Subcutaneous abdominal adipose tissue (tissue), 5 donors: ENCODE measurements around the gene MARCHF7.
"Not testable (repeated sequence)": the region's sequence is repeated elsewhere in the genome, so short reads cannot be mapped to it uniquely, and the experiment has no call there.

Source experiments
- H3K27ac ChIP-seq: one replicate; pipeline ENCODE4 v1.7.0; 2013; ENCODE audit warnings: low read depth, mild to moderate bottlenecking, inconsistent platforms, low read length, moderate library complexity
- H3K27me3 ChIP-seq, 5 donors: one replicate each; pipeline ENCODE4 v1.7.0; 2013; ENCODE audit warnings: low read length in 5 of 5, inconsistent platforms in 1 of 5; ENCODE audit not compliant: control insufficient read depth in 5 of 5, insufficient read depth in 4 of 5
- H3K36me3 ChIP-seq, 5 donors: one replicate each; pipeline ENCODE4 v1.7.0; 2013; ENCODE audit warnings: low read length in 5 of 5; ENCODE audit not compliant: control insufficient read depth in 5 of 5, insufficient read depth in 5 of 5
- H3K4me1 ChIP-seq, 5 donors: one replicate each; pipeline ENCODE4 v1.7.0; 2013; ENCODE audit warnings: low read length in 5 of 5, mild to moderate bottlenecking in 3 of 5, moderate library complexity in 1 of 5; ENCODE audit not compliant: control insufficient read depth in 5 of 5, insufficient read depth in 5 of 5
- H3K4me3 ChIP-seq, 5 donors: one replicate each; pipeline ENCODE4 v1.7.0; 2013; ENCODE audit warnings: low read length in 5 of 5, low read depth in 1 of 5
- H3K9ac ChIP-seq, 5 donors: one replicate each; pipeline ENCODE4 v1.7.0; 2013; ENCODE audit warnings: low read length in 5 of 5, mild to moderate bottlenecking in 4 of 5, moderate library complexity in 3 of 5
- H3K9me3 ChIP-seq, 5 donors: one replicate each; pipeline ENCODE4 v1.7.0; 2013; ENCODE audit warnings: low read length in 5 of 5; ENCODE audit not compliant: control insufficient read depth in 5 of 5
- donor health status: healthy.
- donor health status: healthy.
- donor health status: healthy.
- donor health status: healthy.
- donor health status: healthy.

The MARCHF7 gene

DNA sequence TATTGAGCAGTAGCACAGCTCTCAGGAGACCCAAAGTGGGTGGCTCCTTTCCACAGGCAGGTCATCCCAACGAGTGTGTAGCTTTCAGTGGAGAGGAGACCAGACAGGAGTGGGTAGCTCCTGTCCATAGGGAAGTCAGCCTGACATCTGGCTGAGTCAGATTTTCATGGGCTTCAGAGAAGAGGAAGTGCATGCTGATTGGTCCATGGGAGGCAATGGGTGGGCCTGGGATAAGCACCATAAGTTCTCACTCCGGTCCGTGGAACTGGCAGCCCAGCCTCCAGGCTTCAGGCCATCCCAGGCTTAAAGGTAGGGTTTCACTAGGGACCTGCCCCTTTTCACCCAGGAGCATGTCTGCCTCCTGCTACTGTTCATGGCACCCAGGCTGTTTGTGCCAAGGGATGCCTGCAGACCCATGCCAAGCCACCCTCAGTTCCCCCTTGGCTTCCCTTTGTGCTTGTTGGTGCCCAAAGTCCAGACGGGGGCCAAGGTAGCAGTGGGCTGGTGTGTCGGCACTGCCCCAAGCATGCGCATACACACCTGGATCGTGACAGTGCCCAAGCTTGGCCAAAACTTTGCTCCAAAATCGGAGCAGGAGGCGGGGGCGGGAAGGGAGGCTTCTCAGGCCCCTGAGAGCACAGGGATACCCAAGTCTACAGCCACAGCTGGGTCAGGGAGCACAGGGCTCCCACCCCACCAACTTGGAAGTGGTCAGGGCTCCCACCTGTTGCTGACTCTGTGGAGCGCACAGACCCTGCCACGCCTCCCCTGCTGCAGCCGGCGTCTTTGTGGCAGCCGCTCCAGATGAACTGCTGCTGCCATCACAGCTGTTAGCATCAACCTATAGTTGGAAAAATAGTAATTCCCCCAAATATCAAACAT is 26.4 kb downstream of the MARCHF7 start:
- Histone ChIP-seq H3K9ac (no peak overlapping the region), H3K4me3 (no peak overlapping the region), H3K4me1 (peaks cover 0 to 5% (median 0%) of the 10 kb centered on the region in 5 donors), H3K27ac (no peak overlapping the region), H3K27me3 (no peaks in the 10 kb centered on the region), H3K9me3 (no peaks in the 10 kb centered on the region), H3K36me3 (peaks cover 24 to 51% (median 34%) of the 10 kb centered on the region in 5 donors)

DNA sequence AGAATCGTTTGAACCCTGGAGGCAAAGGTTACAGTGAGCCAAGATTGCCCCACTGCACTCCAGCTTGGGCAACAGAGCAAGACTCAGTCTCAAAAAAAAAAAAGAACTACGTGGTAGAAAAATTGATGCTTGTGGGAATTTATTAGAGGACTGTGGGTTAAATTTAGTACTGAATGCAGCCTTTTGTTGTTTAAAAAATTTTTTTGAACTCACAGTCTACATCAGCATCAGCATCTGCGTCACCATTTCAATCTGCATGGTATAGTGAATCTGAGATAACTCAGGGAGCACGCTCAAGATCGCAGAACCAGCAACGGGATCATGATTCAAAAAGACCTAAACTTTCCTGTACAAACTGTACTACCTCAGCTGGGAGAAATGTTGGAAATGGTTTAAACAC is 30.5 kb downstream of the MARCHF7 start:
- no peak overlapping the region for H3K27ac ChIP-seq
- H3K36me3 ChIP-seq, result peaks cover 29 to 49% (median 34%) of the 10 kb centered on the region in 5 donors
- H3K27me3 ChIP-seq, result no peaks in the 10 kb centered on the region
- no peaks in the 10 kb centered on the region for H3K9me3 ChIP-seq
- H3K4me1 ChIP-seq, result peaks cover 0 to 3% (median 0%) of the 10 kb centered on the region in 5 donors
- H3K4me3 ChIP-seq, result no peak overlapping the region
- no peak overlapping the region for H3K9ac ChIP-seq

DNA sequence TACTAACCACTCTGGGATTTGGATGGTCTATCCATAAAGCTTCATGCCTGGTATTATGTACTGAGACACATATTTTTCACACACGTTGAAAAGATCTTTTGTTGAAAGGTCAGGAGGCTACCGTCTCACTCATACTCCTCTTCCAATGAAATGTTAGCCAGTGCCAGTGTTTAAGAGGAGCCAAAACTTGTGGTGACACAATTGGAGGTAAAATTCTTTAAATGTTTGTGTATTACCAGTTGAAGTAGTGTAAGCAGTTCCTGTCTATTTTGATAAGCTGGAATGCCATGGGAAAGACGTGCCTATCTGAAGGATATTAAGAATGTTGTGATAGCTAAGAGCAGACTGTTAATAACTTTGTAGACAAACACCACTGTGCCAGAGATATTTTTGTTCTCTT is 32.1 kb downstream of the MARCHF7 start:
- Histone ChIP-seq H3K9me3 (no peaks in the 10 kb centered on the region), H3K27me3 (no peaks in the 10 kb centered on the region), H3K9ac (no peak overlapping the region), H3K4me3 (no peak overlapping the region), H3K4me1 (peaks cover 0 to 3% (median 0%) of the 10 kb centered on the region in 5 donors), H3K36me3 (peaks cover 25 to 45% (median 38%) of the 10 kb centered on the region in 5 donors), H3K27ac (no peak overlapping the region)

DNA sequence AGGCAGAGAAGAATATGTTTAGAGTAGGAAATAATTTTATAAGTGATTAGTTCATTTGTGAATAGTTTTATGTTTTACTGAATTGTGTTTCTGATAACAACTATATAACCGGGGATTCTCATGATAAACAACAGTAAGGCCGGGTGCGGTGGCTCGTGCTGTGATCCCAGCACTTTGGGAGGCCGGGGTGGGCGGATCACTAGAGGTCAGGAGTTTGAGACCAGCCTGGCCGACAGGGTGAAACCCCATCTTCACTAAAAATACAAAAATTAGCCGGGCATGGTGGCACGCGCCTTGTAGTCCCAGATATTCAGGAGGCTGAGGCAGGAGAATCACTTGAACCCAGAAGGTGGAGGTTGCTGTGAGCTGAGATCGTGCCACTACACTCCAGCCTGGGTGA is 32.9 kb downstream of the MARCHF7 start:
- not testable (repeated sequence) for H3K9ac ChIP-seq, H3K4me1 ChIP-seq, H3K9me3 ChIP-seq, H3K27ac ChIP-seq, H3K27me3 ChIP-seq, H3K4me3 ChIP-seq
- peaks cover 27 to 48% (median 39%) of the 10 kb centered on the region in 5 donors for H3K36me3 ChIP-seq

DNA sequence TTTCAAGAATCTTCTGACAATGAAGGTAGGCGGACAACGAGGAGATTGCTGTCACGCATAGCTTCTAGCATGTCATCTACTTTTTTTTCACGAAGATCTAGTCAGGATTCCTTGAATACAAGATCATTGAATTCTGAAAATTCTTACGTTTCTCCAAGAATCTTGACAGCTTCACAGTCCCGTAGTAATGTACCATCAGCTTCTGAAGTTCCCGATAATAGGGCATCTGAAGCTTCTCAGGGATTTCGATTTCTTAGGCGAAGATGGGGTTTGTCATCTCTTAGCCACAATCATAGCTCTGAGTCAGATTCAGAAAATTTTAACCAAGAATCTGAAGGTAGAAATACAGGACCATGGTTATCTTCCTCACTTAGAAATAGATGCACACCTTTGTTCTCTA is 35.8 kb downstream of the MARCHF7 start:
- peaks cover 0 to 3% (median 0%) of the 10 kb centered on the region in 5 donors for H3K4me1 ChIP-seq
- H3K27me3 ChIP-seq, result no peaks in the 10 kb centered on the region
- H3K9me3 ChIP-seq, result no peaks in the 10 kb centered on the region
- H3K9ac ChIP-seq, result no peak overlapping the region
- H3K27ac ChIP-seq, result no peak overlapping the region
- H3K4me3 ChIP-seq, result no peak overlapping the region
- H3K36me3 ChIP-seq, result peaks cover 32 to 63% (median 55%) of the 10 kb centered on the region in 5 donors

DNA sequence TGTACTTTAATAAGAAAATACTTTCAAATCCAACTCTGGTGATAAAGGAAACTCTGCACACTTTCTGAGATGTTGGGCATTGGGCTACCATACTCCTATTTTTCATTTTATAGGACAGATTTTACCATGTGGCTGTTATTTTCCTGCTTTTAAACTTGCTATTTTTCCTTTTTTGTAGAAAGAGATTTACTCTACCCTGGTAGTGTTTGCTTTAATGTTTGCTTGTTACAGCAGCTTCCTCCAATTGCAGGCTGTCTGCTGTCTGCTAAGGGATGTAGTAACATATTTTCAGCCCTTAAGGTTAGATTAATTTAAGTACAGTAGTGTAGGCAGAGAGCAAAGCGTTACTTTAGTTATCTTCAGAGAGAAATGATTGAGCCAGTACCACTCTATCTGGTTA is 38.6 kb downstream of the MARCHF7 start:
- peaks cover 0 to 9% (median 2%) of the 10 kb centered on the region in 5 donors for H3K4me1 ChIP-seq
- no peaks in the 10 kb centered on the region for H3K9me3 ChIP-seq
- no peak overlapping the region for H3K9ac ChIP-seq
- peaks cover 27 to 61% (median 59%) of the 10 kb centered on the region in 5 donors for H3K36me3 ChIP-seq
- H3K4me3 ChIP-seq, result no peak overlapping the region
- no peak overlapping the region for H3K27ac ChIP-seq
- no peaks in the 10 kb centered on the region for H3K27me3 ChIP-seq

DNA sequence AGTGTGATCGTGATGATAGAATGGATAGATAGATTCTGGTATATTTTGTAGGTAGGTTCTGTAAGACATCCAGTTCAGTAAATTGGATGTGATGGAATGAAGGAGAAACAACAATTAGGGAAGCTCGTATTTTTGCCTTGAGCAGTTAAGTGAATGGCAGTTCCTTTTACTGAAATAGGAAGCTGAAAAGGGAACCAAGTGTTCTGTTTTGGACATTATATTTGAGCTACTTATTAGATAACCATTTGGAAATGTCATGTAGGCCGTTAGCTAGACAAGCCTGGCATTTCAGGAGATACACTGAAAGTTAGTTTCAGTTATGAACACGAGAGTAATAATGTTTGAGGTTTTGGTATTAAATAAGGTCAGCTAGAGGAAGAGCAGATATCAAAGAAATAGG is 41.5 kb downstream of the MARCHF7 start:
- no peak overlapping the region for H3K4me3 ChIP-seq
- H3K9ac ChIP-seq, result no peak overlapping the region
- H3K27ac ChIP-seq, result no peak overlapping the region
- no peaks in the 10 kb centered on the region for H3K27me3 ChIP-seq
- H3K4me1 ChIP-seq, result peaks cover 0 to 19% (median 12%) of the 10 kb centered on the region in 5 donors
- peaks cover 10 to 53% (median 40%) of the 10 kb centered on the region in 5 donors for H3K36me3 ChIP-seq
- H3K9me3 ChIP-seq, result peaks cover 0 to 2% (median 0%) of the 10 kb centered on the region in 5 donors

DNA sequence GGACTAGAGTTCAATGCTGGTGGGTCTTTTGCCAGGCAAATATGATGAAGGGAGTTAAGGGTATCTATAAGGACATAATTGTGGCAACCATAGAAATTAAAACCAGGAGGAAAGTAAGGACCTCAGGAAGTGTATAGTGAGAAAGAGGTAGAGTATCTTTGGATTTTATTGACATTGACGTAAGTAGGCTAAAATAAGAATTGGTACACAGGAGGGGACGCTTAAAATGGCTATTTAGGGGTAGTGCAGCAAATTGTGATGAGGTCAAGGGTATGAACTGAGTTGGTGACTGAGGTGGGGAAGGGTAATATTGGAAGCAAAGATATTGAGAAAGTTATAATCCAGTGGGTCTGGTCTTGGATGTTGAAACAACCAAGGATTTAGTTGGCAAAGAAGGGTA is 42.7 kb downstream of the MARCHF7 start:
- H3K36me3 ChIP-seq, result peaks cover 13 to 48% (median 46%) of the 10 kb centered on the region in 5 donors
- no peak overlapping the region for H3K4me3 ChIP-seq
- H3K27ac ChIP-seq, result peak overlapping the region; percentile 6
- peaks cover 0 to 2% (median 0%) of the 10 kb centered on the region in 5 donors for H3K9me3 ChIP-seq
- H3K9ac ChIP-seq, result no peak overlapping the region
- no peaks in the 10 kb centered on the region for H3K27me3 ChIP-seq
- peaks cover 0 to 22% (median 16%) of the 10 kb centered on the region in 5 donors for H3K4me1 ChIP-seq

DNA sequence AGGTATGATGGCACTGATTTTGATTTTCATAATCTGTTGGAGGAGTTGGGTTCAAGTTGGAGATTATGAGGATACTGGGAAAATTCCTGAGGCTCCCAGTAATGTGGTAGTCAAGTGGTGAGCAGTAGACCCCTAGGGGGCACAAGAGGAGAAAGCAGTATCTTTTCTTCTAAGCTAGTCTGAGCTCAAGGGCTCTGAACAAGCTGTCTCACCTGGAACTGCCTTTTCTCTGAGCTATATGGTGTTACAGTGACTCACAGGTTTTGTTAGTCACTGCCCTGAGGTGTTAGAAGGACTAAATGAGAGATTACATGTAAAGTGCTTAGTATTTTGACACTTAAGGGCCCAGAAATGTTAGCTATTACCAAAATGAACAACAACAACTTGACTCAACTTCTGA is 43.5 kb downstream of the MARCHF7 start:
- peaks cover 0 to 28% (median 22%) of the 10 kb centered on the region in 5 donors for H3K4me1 ChIP-seq
- H3K36me3 ChIP-seq, result peaks cover 15 to 51% (median 50%) of the 10 kb centered on the region in 5 donors
- no peaks in the 10 kb centered on the region for H3K27me3 ChIP-seq
- H3K9ac ChIP-seq, result no peak overlapping the region
- no peak overlapping the region for H3K27ac ChIP-seq
- peaks cover 0 to 2% (median 0%) of the 10 kb centered on the region in 5 donors for H3K9me3 ChIP-seq
- no peak overlapping the region for H3K4me3 ChIP-seq

DNA sequence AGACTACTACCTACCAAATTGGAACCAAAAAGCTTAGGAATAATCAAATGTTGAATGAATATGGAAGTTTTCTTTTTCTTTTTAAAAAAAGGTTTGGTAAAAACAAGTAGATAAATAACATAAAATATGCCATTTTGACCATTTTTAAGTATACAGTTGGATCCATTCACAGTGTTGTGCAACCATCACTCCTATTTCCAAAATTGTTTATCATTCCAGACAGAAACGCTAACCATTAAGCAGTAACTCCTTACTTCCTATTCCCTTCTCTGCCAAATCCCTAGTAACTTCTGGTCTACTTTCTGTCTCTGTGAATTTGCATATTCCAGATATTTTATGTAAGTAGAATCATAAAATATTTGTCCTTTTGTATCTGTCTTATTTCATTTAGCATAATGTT is 45.9 kb downstream of the MARCHF7 start:
- Histone ChIP-seq H3K9me3 (peaks cover 0 to 2% (median 0%) of the 10 kb centered on the region in 5 donors), H3K27ac (peak overlapping the region; percentile 32), H3K27me3 (no peaks in the 10 kb centered on the region), H3K4me3 (no peak overlapping the region), H3K36me3 (peaks cover 12 to 41% (median 37%) of the 10 kb centered on the region in 5 donors), H3K4me1 (peaks cover 0 to 38% (median 22%) of the 10 kb centered on the region in 5 donors), H3K9ac (no peak overlapping the region)
